EL (cell line): ENCODE measurements around the gene SH2D6.

Experiments
- DNase-seq: peaks from one replicate; pipeline ENCODE4 v3.0.0-alpha.2; 2016

Gene SH2D6

GRCh38 chr2:85418132-85419008, at the start of gene SH2D6:
Gene SH2D6 (plus strand): TSS chr2:85418714. CDS start chr2:85429466, 10,752 bp downstream.
- DNase-seq, result peak; percentile 83

- no peak for DNase-seq
Measured at GRCh38 chr2:85368921-85369320, 49.6 kb upstream of the SH2D6 start.

- no peak for DNase-seq
Measured at GRCh38 chr2:85369500-85369899, 49.0 kb upstream of the SH2D6 start.

GRCh38 chr2:85371045-85371444, 47.5 kb upstream of the SH2D6 start:
- no peak for DNase-seq

- DNase-seq, result no peak
Measured at GRCh38 chr2:85376291-85377065, 42.0 kb upstream of the SH2D6 start.

GRCh38 chr2:85377083-85377482, 41.4 kb upstream of the SH2D6 start:
- DNase-seq, result no peak

GRCh38 chr2:85378257-85378656, 40.3 kb upstream of the SH2D6 start:
- DNase-seq, result no peak

- no peak for DNase-seq
Measured at GRCh38 chr2:85380048-85380447, 38.5 kb upstream of the SH2D6 start.

GRCh38 chr2:85383151-85383550, 35.4 kb upstream of the SH2D6 start:
- DNase-seq, result peak; percentile 32

- DNase-seq, result no peak
Measured at GRCh38 chr2:85383850-85384249, 34.7 kb upstream of the SH2D6 start.

- DNase-seq, result no peak
Measured at GRCh38 chr2:85385746-85386145, 32.8 kb upstream of the SH2D6 start.

- DNase-seq, result no peak
Measured at GRCh38 chr2:85387754-85388153, 30.8 kb upstream of the SH2D6 start.

GRCh38 chr2:85388878-85389538, 29.5 kb upstream of the SH2D6 start:
- no peak for DNase-seq

- DNase-seq, result peak; percentile 38
Measured at GRCh38 chr2:85390941-85391669, 27.4 kb upstream of the SH2D6 start.

GRCh38 chr2:85393836-85394235, 24.7 kb upstream of the SH2D6 start:
- DNase-seq, result peak; percentile 71

GRCh38 chr2:85394261-85394681, 24.2 kb upstream of the SH2D6 start:
- DNase-seq, result peak; percentile 19

- no peak for DNase-seq
Measured at GRCh38 chr2:85394976-85395375, 23.5 kb upstream of the SH2D6 start.

GRCh38 chr2:85395912-85396475, 22.5 kb upstream of the SH2D6 start:
- no peak for DNase-seq

- DNase-seq, result no peak
Measured at GRCh38 chr2:85396531-85397470, 21.7 kb upstream of the SH2D6 start.

- DNase-seq, result no peak
Measured at GRCh38 chr2:85397925-85398331, 20.6 kb upstream of the SH2D6 start.
